ENCODE measurements around the gene MYRIP. TPM values are rescaled to one million over a fixed set of nuclear protein-coding genes. Genes with fewer than 3 reads are reported as not detected.

The MYRIP gene
- total RNA-seq, 1 experiment from 2014 or later: not detected

- H3F3A ChIP-seq (ENCODE audit: low read length, unreplicated experiment): no peaks in the 10 kb centered on the region
- H3K27me3 ChIP-seq (ENCODE audit: low read length): no peaks in the 10 kb centered on the region
- peak within 1 kb of the TSS; percentile 93 for H3K4me3 ChIP-seq (ENCODE audit: low read length)
- H3K27ac ChIP-seq (ENCODE audit: low read length): peak within 1 kb of the TSS; percentile 25; the same call in 1 of the 2 replicates
- H3K9me3 ChIP-seq (ENCODE audit: low read length): no peaks in the 10 kb centered on the region
- H3K4me2 ChIP-seq (ENCODE audit: low read length): peak within 1 kb of the TSS; percentile 86
- peak within 1 kb of the TSS; percentile 90 for H3K9ac ChIP-seq (ENCODE audit: low read length)
- BruUV-seq (replicated peaks): no TSS peak
- TF ChIP-seq CTCF (conservative IDR thresholded peaks at IDR 0.05; ENCODE audit: low read depth, low read length) (peak; percentile 87), EZH2 (IDR thresholded peaks at IDR 0.05; ENCODE audit: low read length, unreplicated experiment) (no peak)
- peaks cover 14% of the 10 kb centered on the region; the same call in 1 of the 2 replicates for H3K4me1 ChIP-seq (ENCODE audit: insufficient read depth, low read length)
- CTCF ChIA-PET: interaction anchor here (0.5 to 1.5 kb wide), 6 partner anchors 8 to 1754 kb away, joined by 3 to 12 read pairs (median 4); no protein-coding TSS in a partner anchor
- DNase-seq (peak; percentile 98), ATAC-seq (peak; percentile 92)
- POLR2A ChIA-PET (ENCODE audit: unreplicated experiment): no interaction called here
- H4K20me1 ChIP-seq (ENCODE audit: low read length): no peaks in the 10 kb centered on the region
- H3K79me2 ChIP-seq (ENCODE audit: low read length): peaks cover 20% of the 10 kb centered on the region
- peak within 1 kb of the TSS; percentile 96 for H2AFZ ChIP-seq (ENCODE audit: low read length)
- H3K36me3 ChIP-seq (ENCODE audit: low read depth, low read length): peaks cover 17% of the 10 kb centered on the region
- intact Hi-C loops (cut with micrococcal nuclease): loop anchor here (1.0 kb wide), 1 partner anchor 215 kb away; the partner anchor contains the start of gene ZNF621
- H3K9me2 ChIP-seq (replicated peaks; ENCODE audit: low read length): no peaks in the 10 kb centered on the region
Measured at GRCh38 chr3:40309418-40309924, 500.1 kb downstream of the MYRIP start, which contains the start of gene EIF1B. EIF1B (plus strand) TSS chr3:40309707; CDS start chr3:40309942, 235 bp downstream.
